Measurements from ENCODE around the gene GCC1. TPM values are rescaled to one million over a fixed set of nuclear protein-coding genes. Genes with fewer than 3 reads are reported as not detected.

The GCC1 gene
- total RNA-seq, 1 donor from 2014 or later, result 6.8 TPM

GRCh38 chr7:127612263-127612662 is 26.9 kb upstream of the GCC1 start:
- Histone ChIP-seq H3K27ac (replicated peaks) (no peak overlapping the region), H3K4me1 (no peaks in the 10 kb centered on the region), H3K27me3 (ENCODE audit: low read depth) (peaks cover 43% of the 10 kb centered on the region), H3K4me3 (no peak overlapping the region), H3K9me3 (replicated peaks) (peaks cover 23% of the 10 kb centered on the region), H3K36me3 (no peaks in the 10 kb centered on the region)
- intact Hi-C loops (cut with micrococcal nuclease), result no loop called here
- DNase-seq, result no peak
- TF ChIP-seq CTCF (IDR thresholded peaks at IDR 0.05; ENCODE audit: borderline replicate concordance), result no peak

- Histone ChIP-seq H3K27me3 (ENCODE audit: low read depth) (peaks cover 13% of the 10 kb centered on the region), H3K4me1 (no peaks in the 10 kb centered on the region), H3K9me3 (replicated peaks) (peaks cover 28% of the 10 kb centered on the region), H3K36me3 (no peaks in the 10 kb centered on the region), H3K4me3 (no peak overlapping the region), H3K27ac (replicated peaks) (no peak overlapping the region)
- intact Hi-C loops (cut with micrococcal nuclease), result no loop called here
- no peak for DNase-seq
- no peak for TF ChIP-seq CTCF (IDR thresholded peaks at IDR 0.05; ENCODE audit: borderline replicate concordance)
These were observed 23.9 kb upstream of the GCC1 start for GRCh38 chr7:127609297-127609696.

GRCh38 chr7:127608446-127608845 is 23.1 kb upstream of the GCC1 start:
- H3K9me3 ChIP-seq (replicated peaks), result peaks cover 30% of the 10 kb centered on the region
- H3K27ac ChIP-seq (replicated peaks), result no peak overlapping the region
- H3K27me3 ChIP-seq (ENCODE audit: low read depth), result peaks cover 4% of the 10 kb centered on the region
- no peaks in the 10 kb centered on the region for H3K36me3 ChIP-seq
- no peaks in the 10 kb centered on the region for H3K4me1 ChIP-seq
- no peak overlapping the region for H3K4me3 ChIP-seq
- no peak for TF ChIP-seq CTCF (IDR thresholded peaks at IDR 0.05; ENCODE audit: borderline replicate concordance)
- intact Hi-C loops (cut with micrococcal nuclease), result no loop called here
- no peak for DNase-seq

- no peak for DNase-seq
- H3K27ac ChIP-seq (replicated peaks), result no peak overlapping the region
- TF ChIP-seq CTCF (IDR thresholded peaks at IDR 0.05; ENCODE audit: borderline replicate concordance), result no peak
- H3K9me3 ChIP-seq (replicated peaks), result peaks cover 7% of the 10 kb centered on the region
- no peaks in the 10 kb centered on the region for H3K4me1 ChIP-seq
- no peaks in the 10 kb centered on the region for H3K36me3 ChIP-seq
- intact Hi-C loops (cut with micrococcal nuclease), result no loop called here
- no peaks in the 10 kb centered on the region for H3K27me3 ChIP-seq (ENCODE audit: low read depth)
- H3K4me3 ChIP-seq, result no peak overlapping the region
These were observed 15.5 kb upstream of the GCC1 start for GRCh38 chr7:127600885-127601284.

GRCh38 chr7:127598318-127598717 is 12.9 kb upstream of the GCC1 start:
- TF ChIP-seq CTCF (IDR thresholded peaks at IDR 0.05; ENCODE audit: borderline replicate concordance), result no peak
- no peak for DNase-seq
- Histone ChIP-seq H3K27me3 (ENCODE audit: low read depth) (no peaks in the 10 kb centered on the region), H3K9me3 (replicated peaks) (no peaks in the 10 kb centered on the region), H3K27ac (replicated peaks) (no peak overlapping the region), H3K4me1 (no peaks in the 10 kb centered on the region), H3K36me3 (no peaks in the 10 kb centered on the region), H3K4me3 (no peak overlapping the region)
- intact Hi-C loops (cut with micrococcal nuclease), result no loop called here

GRCh38 chr7:127595737-127596136 is 10.3 kb upstream of the GCC1 start:
- TF ChIP-seq CTCF (IDR thresholded peaks at IDR 0.05; ENCODE audit: borderline replicate concordance), result no peak
- no peaks in the 10 kb centered on the region for H3K27me3 ChIP-seq (ENCODE audit: low read depth)
- no peaks in the 10 kb centered on the region for H3K4me1 ChIP-seq
- DNase-seq, result no peak
- no peak overlapping the region for H3K4me3 ChIP-seq
- H3K9me3 ChIP-seq (replicated peaks), result no peaks in the 10 kb centered on the region
- peaks cover 16% of the 10 kb centered on the region for H3K36me3 ChIP-seq
- no peak overlapping the region for H3K27ac ChIP-seq (replicated peaks)
- intact Hi-C loops (cut with micrococcal nuclease), result no loop called here
